Activated CD4-positive, alpha-beta T cell treated with anti-CD3 and anti-CD28 coated beads for 24 hours (primary cell): ENCODE measurements around the gene FBXO2.

Experiments used
- DNase-seq, 2 donors: peaks; one replicate each; pipeline ENCODE4 v3.0.0-alpha.2; 2020; ENCODE audit warnings: low read depth in 2 of 2

The FBXO2 gene

GRCh38 chr1:11682287-11682771, 28.1 kb upstream of the FBXO2 start:
- DNase-seq = no peak

- DNase-seq = peak; percentile 88 to 91
Observed at GRCh38 chr1:11681071-11681771, 27.0 kb upstream of the FBXO2 start, which contains the start of gene MAD2L2. TSS of gene MAD2L2 (minus strand) at chr1:11681148. CDS start at chr1:11680601, 547 bp downstream.

- no peak for DNase-seq
Observed at GRCh38 chr1:11680270-11681070, 26.2 kb upstream of the FBXO2 start.

GRCh38 chr1:11678442-11678841, 24.2 kb upstream of the FBXO2 start:
- no peak for DNase-seq

- no peak for DNase-seq
Observed at GRCh38 chr1:11676386-11677103, 22.3 kb upstream of the FBXO2 start.

- no peak for DNase-seq
Observed at GRCh38 chr1:11675325-11675724, 21.1 kb upstream of the FBXO2 start.

GRCh38 chr1:11674488-11674887, 20.3 kb upstream of the FBXO2 start:
- no peak for DNase-seq

- no peak for DNase-seq
Observed at GRCh38 chr1:11673089-11673769, 19.0 kb upstream of the FBXO2 start.

- DNase-seq = no peak
Observed at GRCh38 chr1:11671544-11672286, 17.5 kb upstream of the FBXO2 start.

- DNase-seq = no peak
Observed at GRCh38 chr1:11671205-11671543, 16.9 kb upstream of the FBXO2 start.

GRCh38 chr1:11670747-11671146, 16.5 kb upstream of the FBXO2 start:
- DNase-seq = no peak

GRCh38 chr1:11668516-11668915, 14.3 kb upstream of the FBXO2 start:
- DNase-seq = no peak

- peak; percentile 25 to 33 for DNase-seq
Observed at GRCh38 chr1:11664336-11665065, 10.3 kb upstream of the FBXO2 start.

GRCh38 chr1:11661103-11661502, 6.9 kb upstream of the FBXO2 start:
- no peak for DNase-seq

- DNase-seq = no peak
Observed at GRCh38 chr1:11659748-11660147, 5.5 kb upstream of the FBXO2 start.

- DNase-seq = no peak
Observed at GRCh38 chr1:11658542-11658941, 4.3 kb upstream of the FBXO2 start.

GRCh38 chr1:11657654-11658053, 3.4 kb upstream of the FBXO2 start:
- no peak for DNase-seq

GRCh38 chr1:11654939-11655808, 945 bp upstream of the FBXO2 start:
- DNase-seq = no peak

- no peak for DNase-seq
Observed at GRCh38 chr1:11653861-11654136, 430 bp downstream of the FBXO2 start.
